Ishikawa (cell line): ENCODE measurements around the gene PNMA8A.

ENCODE experiments used
- CEBPB ChIP-seq: IDR thresholded peaks from 2 replicates; pipeline ENCODE4 v1.6.1; 2012
- CREB1 ChIP-seq: IDR thresholded peaks from 2 replicates; pipeline ENCODE4 v1.6.1; 2012; ENCODE audit warnings: low read depth
- EP300 ChIP-seq: IDR thresholded peaks from 2 replicates; pipeline ENCODE4 v1.6.1; 2012; ENCODE audit warnings: borderline replicate concordance
- NFIC ChIP-seq: IDR thresholded peaks from 2 replicates; pipeline ENCODE4 v1.6.1; 2012
- REST ChIP-seq: IDR thresholded peaks from 2 replicates; pipeline ENCODE4 v1.6.1; 2012; ENCODE audit warnings: low read depth, mild to moderate bottlenecking
- TAF1 ChIP-seq: IDR thresholded peaks from 2 replicates; pipeline ENCODE4 v1.6.1; 2012; ENCODE audit warnings: low read depth, mild to moderate bottlenecking
- TEAD4 ChIP-seq: IDR thresholded peaks from 2 replicates; pipeline ENCODE4 v1.6.1; 2012
- YY1 ChIP-seq: IDR thresholded peaks from 2 replicates; pipeline ENCODE4 v1.6.1; 2012; ENCODE audit warnings: low read depth
- TF ChIP-seq, protein P1 (sequence below): IDR thresholded peaks from 2 replicates; pipeline ENCODE4 v1.6.1; 2012
- TF ChIP-seq, protein P2 (sequence below): IDR thresholded peaks from 2 replicates; pipeline ENCODE4 v1.6.1; 2012

- TF ChIP-seq TAF1, result no peak
- TF ChIP-seq TEAD4, result no peak
- TF ChIP-seq, protein P1, sequence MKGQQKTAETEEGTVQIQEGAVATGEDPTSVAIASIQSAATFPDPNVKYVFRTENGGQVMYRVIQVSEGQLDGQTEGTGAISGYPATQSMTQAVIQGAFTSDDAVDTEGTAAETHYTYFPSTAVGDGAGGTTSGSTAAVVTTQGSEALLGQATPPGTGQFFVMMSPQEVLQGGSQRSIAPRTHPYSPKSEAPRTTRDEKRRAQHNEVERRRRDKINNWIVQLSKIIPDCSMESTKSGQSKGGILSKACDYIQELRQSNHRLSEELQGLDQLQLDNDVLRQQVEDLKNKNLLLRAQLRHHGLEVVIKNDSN, result no peak
- TF ChIP-seq REST, result no peak
- TF ChIP-seq, protein P2, sequence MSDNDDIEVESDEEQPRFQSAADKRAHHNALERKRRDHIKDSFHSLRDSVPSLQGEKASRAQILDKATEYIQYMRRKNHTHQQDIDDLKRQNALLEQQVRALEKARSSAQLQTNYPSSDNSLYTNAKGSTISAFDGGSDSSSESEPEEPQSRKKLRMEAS, result no peak
- TF ChIP-seq YY1, result no peak
- TF ChIP-seq CREB1, result no peak
- TF ChIP-seq NFIC, result no peak
- no peak for TF ChIP-seq EP300
- no peak for TF ChIP-seq CEBPB
Observed at GRCh38 chr19:46492841-46493235, 21.5 kb upstream of the PNMA8A start.
